Spleen (tissue), 7 donors: ENCODE measurements around the gene PAOX.
A peak's percentile ranks its signal among the peaks of the same experiment; 100 is the strongest.

ENCODE experiments used
- POLR2A ChIP-seq, 3 donors: fragments of 450-650 bp; IDR thresholded peaks; one replicate each; pipeline ENCODE4 v1.5.1; 2017; ENCODE audit warnings: antibody characterized with exemption in 3 of 3, mild to moderate bottlenecking in 1 of 3
- POLR2AphosphoS5 ChIP-seq, 3 donors: sonication (generic); formaldehyde crosslinking; IDR thresholded peaks; one replicate each; pipeline ENCODE4 v1.5.1; 2017; ENCODE audit warnings: antibody characterized with exemption in 3 of 3
- TF ChIP-seq, protein P1 (sequence below), 11 experiments: fragments of 200-600 bp in 7 of 11; fragments of 450-650 bp in 4 of 11; sonication (generic) in 4 of 11; IDR thresholded peaks in 8 of 11; conservative IDR thresholded peaks in 3 of 11; 1 replicate in 7 of 11; 2 replicates in 4 of 11; pipeline versions ENCODE4 v1.4.0 to v1.8.0; 2016 to 2021; ENCODE audit warnings: antibody characterized with exemption in 11 of 11, inconsistent platforms in 4 of 11, mild to moderate bottlenecking in 1 of 11
- donor health status: DM: no; HTN: no; CAD: no; lungs with moderate emphysema.
- donor health status: DM: no; HTN: no; CAD: no.
- donor health status: DM: no; HTN: no; CAD: no.

DNA sequence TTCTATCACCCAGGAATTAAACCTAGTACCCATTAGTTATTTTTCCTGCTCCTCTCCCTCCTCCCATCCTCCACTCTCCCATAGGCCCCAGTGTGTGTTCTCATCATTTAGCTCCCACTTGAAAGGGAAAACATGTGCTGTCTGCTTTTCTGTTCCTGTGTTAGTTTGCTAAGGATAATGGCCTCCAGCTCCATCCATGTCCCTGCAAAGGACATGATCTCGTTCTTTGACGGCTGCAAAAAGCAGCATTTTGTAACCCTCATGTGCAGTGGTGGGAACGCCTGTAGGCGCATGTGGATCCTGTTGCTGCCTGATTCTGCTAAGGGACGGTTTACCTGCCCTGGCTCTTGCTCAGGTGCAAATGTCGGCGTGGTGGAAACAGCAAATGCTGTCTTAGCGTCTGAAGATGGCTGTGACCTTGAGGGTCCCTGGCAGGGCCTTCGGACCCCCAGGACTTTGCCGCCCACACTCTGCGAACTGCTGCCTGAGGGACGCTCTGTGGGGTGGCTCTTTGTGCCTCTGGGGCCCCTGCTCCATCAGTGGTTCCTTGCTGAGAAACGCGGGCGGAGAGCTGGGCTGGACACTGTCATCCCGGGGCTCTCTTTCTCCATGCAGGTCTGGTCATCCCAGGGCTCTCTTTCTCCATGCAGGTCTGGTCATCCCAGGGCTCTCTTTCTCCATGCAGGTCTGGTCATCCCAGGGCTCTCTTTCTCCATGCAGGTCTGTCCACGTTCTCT, 9.3 kb downstream of the PAOX start:
- TF ChIP-seq POLR2A (IDR thresholded peaks at IDR 0.05): no peak
- TF ChIP-seq, protein P1, sequence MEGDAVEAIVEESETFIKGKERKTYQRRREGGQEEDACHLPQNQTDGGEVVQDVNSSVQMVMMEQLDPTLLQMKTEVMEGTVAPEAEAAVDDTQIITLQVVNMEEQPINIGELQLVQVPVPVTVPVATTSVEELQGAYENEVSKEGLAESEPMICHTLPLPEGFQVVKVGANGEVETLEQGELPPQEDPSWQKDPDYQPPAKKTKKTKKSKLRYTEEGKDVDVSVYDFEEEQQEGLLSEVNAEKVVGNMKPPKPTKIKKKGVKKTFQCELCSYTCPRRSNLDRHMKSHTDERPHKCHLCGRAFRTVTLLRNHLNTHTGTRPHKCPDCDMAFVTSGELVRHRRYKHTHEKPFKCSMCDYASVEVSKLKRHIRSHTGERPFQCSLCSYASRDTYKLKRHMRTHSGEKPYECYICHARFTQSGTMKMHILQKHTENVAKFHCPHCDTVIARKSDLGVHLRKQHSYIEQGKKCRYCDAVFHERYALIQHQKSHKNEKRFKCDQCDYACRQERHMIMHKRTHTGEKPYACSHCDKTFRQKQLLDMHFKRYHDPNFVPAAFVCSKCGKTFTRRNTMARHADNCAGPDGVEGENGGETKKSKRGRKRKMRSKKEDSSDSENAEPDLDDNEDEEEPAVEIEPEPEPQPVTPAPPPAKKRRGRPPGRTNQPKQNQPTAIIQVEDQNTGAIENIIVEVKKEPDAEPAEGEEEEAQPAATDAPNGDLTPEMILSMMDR (IDR thresholded peaks at IDR 0.05 in 8 of 11, conservative IDR thresholded peaks at IDR 0.05 in 3 of 11): no peak
- peak in 1 of 3 donors; percentile 8 for TF ChIP-seq POLR2AphosphoS5 (IDR thresholded peaks at IDR 0.05)
